Measurements from ENCODE around the gene ARHGAP28. TPM values are rescaled to one million over a fixed set of nuclear protein-coding genes. Genes with fewer than 3 reads are reported as not detected.

The ARHGAP28 gene, protein sequence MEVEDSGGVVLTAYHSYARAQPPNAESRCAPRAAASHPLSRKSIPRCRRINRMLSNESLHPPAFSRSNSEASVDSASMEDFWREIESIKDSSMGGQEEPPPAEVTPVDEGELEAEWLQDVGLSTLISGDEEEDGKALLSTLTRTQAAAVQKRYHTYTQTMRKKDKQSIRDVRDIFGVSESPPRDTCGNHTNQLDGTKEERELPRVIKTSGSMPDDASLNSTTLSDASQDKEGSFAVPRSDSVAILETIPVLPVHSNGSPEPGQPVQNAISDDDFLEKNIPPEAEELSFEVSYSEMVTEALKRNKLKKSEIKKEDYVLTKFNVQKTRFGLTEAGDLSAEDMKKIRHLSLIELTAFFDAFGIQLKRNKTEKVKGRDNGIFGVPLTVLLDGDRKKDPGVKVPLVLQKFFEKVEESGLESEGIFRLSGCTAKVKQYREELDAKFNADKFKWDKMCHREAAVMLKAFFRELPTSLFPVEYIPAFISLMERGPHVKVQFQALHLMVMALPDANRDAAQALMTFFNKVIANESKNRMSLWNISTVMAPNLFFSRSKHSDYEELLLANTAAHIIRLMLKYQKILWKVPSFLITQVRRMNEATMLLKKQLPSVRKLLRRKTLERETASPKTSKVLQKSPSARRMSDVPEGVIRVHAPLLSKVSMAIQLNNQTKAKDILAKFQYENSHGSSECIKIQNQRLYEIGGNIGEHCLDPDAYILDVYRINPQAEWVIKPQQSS
- total RNA-seq (2014; rRNA removed; shearing (Covaris generic); ENCODE audit: low replicate concordance): 0.27 and 0.46 TPM in 2 replicates

DNA sequence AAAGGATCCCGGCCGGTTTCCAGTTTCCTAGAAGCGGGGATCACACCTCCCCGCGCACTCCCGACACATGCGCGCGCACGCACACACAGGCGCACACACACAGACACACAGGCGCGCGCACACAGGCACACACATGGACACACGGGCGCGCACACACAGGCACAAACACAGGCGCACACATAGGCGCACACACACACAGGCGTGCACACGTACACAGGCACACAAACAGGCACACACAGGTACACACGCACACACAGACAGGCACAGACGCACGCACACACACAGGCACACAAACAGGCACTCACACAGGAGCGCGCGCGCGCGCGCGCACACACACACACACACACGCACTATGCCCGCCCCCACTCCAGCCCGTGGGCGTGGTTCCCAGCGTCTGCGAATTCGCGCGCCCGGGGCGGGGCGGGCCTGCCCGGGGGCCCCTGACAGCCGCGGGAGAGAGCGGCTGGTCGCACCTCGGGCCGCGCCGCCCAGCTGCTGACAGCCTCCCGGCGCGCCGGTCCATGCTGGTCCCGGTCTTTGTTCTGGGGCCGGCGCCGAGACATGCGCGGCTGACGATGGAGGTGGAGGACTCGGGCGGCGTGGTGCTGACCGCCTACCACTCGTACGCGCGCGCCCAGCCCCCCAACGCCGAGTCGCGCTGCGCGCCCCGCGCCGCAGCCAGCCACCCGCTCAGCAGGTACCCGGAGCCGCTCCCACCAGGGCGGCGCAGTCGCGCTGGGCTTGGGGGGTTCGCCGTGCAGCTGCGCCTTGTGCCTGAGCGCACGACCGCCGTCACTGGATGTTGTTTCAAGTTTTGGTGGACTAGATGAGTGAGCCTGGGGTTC lies at the start of gene ARHGAP28:
Gene ARHGAP28 (plus strand): TSS at position 470 of the 845 bp plus-strand sequence. CDS start 106 bp downstream, at position 576.
- peak; percentile 95 for DNase-seq (ENCODE audit: low read depth)
- in situ Hi-C loops (cut with HindIII; ENCODE audit: low pct_unique_long_range_greater_than_20kb, low sequenced_read_pairs): no loop called here

GRCh38 chr18:6681331-6681875 lies 48.1 kb upstream of the ARHGAP28 start:
- DNase-seq (ENCODE audit: low read depth): no peak
- in situ Hi-C loops (cut with HindIII; ENCODE audit: low pct_unique_long_range_greater_than_20kb, low sequenced_read_pairs): no loop called here

DNA sequence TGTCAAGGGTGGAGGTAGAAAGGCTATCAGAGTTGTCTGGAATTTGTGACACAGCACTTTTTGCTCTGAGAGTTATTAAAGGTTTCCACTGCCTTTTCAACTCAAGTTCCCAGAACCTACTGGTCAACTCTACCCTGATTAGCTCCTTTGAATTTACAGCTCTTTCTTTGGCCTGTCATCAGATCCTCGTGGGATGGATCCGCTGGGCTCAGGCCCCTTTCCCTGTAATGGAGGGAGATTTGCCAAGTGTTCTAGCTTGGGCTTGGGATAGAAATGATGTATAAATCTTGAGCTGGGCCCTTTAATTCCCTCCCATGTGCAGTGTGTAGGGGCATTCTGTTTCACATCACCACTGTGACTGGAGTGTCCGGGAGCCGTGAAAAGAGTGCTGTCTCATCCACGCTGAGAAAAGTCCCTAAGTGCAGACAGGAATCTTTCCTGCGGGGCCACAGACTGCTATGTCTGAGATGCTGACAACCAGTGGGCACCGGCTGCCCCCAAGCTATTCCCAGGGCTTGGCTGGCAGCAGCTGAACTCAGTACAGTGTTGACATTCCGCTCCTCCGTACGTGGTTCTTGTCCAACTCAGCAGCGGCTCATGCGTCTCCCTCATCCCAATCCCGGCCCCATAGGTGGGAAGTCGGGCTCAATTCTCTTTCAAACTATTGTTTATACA lies 46.9 kb upstream of the ARHGAP28 start:
- no peak for DNase-seq (ENCODE audit: low read depth)
- in situ Hi-C loops (cut with HindIII; ENCODE audit: low pct_unique_long_range_greater_than_20kb, low sequenced_read_pairs): no loop called here

DNA sequence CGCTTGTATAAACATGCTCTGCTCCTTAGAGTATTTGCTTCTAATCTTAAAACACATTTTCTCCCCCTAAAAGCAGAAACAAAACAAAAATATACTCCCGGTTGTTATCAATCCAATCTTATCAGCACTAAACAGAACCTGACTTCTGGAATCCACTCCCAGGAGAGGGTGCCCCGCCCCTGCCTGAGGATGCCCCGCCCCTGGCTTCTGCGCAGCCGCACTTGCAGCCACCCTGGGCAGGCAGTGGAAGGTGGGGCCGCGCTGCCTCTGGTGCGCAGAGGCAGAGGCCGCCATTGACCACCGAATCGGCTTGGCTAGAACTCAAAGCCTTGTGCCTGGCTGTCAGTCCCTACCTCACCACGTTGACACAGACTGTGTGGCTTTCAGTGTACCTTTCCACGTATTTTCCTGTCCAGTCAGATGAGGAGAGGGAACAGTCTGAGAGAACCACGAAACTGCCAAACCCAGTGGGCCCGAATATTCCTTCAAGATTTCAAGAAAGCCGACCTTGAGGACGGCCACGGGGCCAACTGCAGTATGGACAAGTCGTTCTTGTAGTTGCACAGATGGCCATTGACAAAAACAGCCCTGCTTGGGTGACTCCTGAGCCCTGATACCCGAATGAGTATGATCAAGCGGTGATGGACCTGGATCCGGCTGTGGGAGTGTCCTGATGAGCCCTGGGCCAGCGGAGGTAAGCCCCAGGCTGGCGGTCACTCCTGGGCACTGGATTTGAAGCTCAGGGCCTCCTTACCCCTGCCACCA lies 46.2 kb upstream of the ARHGAP28 start:
- no peak for DNase-seq (ENCODE audit: low read depth)
- in situ Hi-C loops (cut with HindIII; ENCODE audit: low pct_unique_long_range_greater_than_20kb, low sequenced_read_pairs): no loop called here

DNA sequence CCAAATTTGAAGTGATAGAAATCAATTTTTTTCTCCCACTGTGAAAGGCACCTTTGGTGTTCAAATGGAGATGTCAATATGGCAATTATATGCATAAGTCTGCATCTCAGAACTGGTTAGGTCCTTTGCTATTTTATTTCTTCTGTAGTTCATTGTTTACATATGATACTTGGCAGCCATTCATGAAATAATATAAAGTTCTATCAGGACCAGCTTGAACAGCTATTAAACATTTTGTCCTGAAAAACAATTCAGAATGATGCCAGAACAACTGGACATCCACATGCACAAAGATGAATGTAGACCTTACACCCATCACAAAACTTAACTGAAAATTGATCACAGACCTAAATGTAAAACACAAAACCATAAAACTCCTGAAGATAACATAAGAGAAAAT lies 41.8 kb upstream of the ARHGAP28 start:
- in situ Hi-C loops (cut with HindIII; ENCODE audit: low pct_unique_long_range_greater_than_20kb, low sequenced_read_pairs): no loop called here
- no peak for DNase-seq (ENCODE audit: low read depth)

DNA sequence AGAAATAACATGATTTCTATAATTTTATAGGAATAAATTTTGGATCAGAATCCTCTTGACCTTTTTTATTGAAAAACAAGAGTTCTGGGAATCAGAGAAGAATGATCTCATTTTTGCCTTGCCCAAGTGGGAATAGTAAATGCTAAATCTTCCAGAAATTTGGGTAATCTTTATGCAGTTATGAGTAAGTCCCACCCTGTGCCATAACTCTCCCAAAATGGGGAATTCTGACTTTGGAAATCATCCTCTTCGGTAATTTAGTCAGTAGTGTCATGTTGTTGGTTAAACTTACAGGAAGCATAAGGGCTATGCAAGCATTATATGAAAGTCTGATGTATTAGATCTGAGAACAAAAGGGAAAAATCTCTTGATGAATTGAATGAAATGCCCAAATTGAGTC lies 20.6 kb upstream of the ARHGAP28 start:
- in situ Hi-C loops (cut with HindIII; ENCODE audit: low pct_unique_long_range_greater_than_20kb, low sequenced_read_pairs): no loop called here

DNA sequence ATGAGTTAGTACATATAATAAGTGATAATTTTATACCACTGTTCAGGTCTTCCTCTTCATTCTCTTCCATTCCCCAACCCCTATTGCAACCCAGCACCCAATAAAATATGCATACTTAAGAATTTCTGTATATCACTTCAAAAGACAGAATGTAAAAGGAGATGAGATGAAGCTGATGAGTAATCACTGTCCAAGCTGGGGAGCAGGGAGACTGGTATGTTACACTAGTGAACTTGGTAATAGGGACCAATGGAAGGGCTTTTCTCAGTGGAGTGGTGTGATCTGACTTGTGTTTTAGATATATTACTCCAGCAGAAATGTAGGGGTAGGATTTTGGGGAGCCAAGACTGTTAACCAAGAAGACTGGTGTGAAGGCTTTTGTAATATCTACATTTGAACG lies 18.0 kb upstream of the ARHGAP28 start:
- in situ Hi-C loops (cut with HindIII; ENCODE audit: low pct_unique_long_range_greater_than_20kb, low sequenced_read_pairs): no loop called here
- DNase-seq (ENCODE audit: low read depth): no peak

More for the DNA sequence above, 20.6 kb upstream of the ARHGAP28 start:
- no peak for DNase-seq (ENCODE audit: low read depth)

GRCh38 chr18:6712401-6712800 lies 17.1 kb upstream of the ARHGAP28 start:
- DNase-seq (ENCODE audit: low read depth): no peak
- in situ Hi-C loops (cut with HindIII; ENCODE audit: low pct_unique_long_range_greater_than_20kb, low sequenced_read_pairs): no loop called here

GRCh38 chr18:6714010-6714409 lies 15.5 kb upstream of the ARHGAP28 start:
- in situ Hi-C loops (cut with HindIII; ENCODE audit: low pct_unique_long_range_greater_than_20kb, low sequenced_read_pairs): no loop called here

GRCh38 chr18:6718267-6718666 lies 11.2 kb upstream of the ARHGAP28 start:
- in situ Hi-C loops (cut with HindIII; ENCODE audit: low pct_unique_long_range_greater_than_20kb, low sequenced_read_pairs): no loop called here

More at GRCh38 chr18:6714010-6714409, 15.5 kb upstream of the ARHGAP28 start:
- DNase-seq (ENCODE audit: low read depth): no peak

GRCh38 chr18:6719098-6719846 lies 10.2 kb upstream of the ARHGAP28 start:
- in situ Hi-C loops (cut with HindIII; ENCODE audit: low pct_unique_long_range_greater_than_20kb, low sequenced_read_pairs): no loop called here
- DNase-seq (ENCODE audit: low read depth): no peak

More at GRCh38 chr18:6718267-6718666, 11.2 kb upstream of the ARHGAP28 start:
- DNase-seq (ENCODE audit: low read depth): no peak

GRCh38 chr18:6719910-6720683 lies 9.4 kb upstream of the ARHGAP28 start:
- DNase-seq (ENCODE audit: low read depth): no peak
- in situ Hi-C loops (cut with HindIII; ENCODE audit: low pct_unique_long_range_greater_than_20kb, low sequenced_read_pairs): no loop called here

DNA sequence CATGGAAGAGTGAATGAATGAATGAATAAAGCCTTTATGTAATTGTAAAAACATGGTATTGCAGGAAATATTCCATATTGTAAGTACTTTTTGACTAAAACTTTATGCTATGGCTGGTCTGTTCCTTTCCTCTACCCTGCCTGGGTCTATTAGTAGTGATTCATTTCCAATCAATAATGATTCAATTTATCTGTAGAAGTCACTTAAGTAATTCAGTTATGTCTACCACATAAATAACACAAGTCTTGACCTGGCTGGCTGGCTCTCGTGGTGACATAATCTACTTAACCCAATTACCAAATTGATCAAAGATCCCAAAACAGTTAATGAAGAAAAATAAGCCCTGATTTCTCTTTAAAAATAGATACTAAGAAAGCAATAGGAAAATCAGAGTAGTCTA lies 7.8 kb upstream of the ARHGAP28 start:
- DNase-seq (ENCODE audit: low read depth): no peak
- in situ Hi-C loops (cut with HindIII; ENCODE audit: low pct_unique_long_range_greater_than_20kb, low sequenced_read_pairs): no loop called here

DNA sequence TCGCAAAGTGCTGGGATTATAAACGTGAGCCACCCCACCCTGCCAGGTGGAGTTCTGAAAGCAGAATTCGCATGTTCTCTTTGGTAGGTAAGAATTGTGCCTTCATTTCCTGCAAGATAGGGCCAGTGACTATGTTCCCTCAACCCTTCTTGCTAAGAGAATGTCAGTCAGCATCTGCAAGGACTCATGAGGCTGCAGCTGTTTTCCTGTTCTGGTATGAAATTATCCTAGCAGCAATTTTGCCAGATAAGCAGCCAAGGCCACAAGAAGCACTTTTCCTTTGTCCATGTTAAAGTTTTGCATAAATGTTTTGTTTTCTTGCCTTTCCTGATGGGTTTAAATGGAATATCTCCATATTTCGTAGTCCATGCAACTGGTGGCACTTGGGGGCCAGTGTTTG lies 6.8 kb upstream of the ARHGAP28 start:
- in situ Hi-C loops (cut with HindIII; ENCODE audit: low pct_unique_long_range_greater_than_20kb, low sequenced_read_pairs): no loop called here
- no peak for DNase-seq (ENCODE audit: low read depth)

GRCh38 chr18:6724331-6724730 lies 5.2 kb upstream of the ARHGAP28 start:
- in situ Hi-C loops (cut with HindIII; ENCODE audit: low pct_unique_long_range_greater_than_20kb, low sequenced_read_pairs): no loop called here
- DNase-seq (ENCODE audit: low read depth): no peak

DNA sequence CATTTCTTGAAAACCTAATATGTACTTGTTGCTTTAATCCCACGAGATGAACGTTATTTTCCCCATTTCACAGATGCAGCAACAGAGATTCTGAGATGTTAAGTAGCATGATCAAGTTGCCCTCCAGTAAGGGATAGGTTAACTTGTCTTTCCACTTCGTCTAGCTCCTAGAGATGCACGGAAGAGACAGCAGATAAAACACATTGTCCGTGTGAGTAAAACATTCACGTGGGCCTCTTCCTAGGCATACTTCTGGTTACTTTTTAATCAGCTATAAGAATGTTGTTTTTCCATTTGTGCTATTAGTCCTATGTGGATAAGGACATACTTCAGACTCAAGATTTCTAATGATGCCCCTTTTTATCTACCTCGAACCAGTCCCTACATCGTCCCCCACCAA lies 1.2 kb upstream of the ARHGAP28 start:
- DNase-seq (ENCODE audit: low read depth): peak; percentile 29
- in situ Hi-C loops (cut with HindIII; ENCODE audit: low pct_unique_long_range_greater_than_20kb, low sequenced_read_pairs): no loop called here
